ENCODE measurements around the gene MDM4.

The MDM4 gene

DNA sequence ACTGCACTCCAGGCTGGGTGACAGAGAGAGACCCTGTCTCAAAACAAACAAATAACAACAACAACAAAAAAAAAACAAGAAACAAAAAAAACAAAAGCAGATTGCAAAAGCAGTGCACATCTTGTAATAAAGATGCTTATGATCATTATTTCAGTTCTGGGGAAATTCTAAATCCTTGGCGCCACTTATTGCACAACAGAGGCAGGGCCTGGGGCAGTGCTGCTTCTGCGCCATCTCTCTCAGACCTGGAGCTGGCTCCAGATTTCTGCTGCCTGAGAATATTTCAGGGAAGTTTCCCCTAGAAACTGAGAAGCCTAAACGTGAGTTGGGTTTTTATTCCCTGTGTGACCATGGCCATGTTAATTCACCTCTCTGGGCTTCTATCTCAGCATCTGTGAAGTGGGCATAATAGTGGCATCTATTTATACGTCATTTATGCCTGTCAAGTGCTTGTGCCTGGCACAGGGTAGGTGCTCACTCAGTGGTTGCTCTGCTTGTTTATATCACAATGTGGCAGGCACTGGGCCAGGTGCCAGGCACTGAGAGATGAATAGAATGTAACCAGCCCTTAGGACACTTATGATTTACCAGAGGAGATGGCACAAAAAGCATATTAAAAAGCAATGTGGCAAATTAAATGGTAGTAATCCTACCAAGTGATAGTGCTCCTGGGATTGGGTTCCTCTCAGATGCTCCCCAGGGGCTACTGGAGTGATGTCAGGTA, 67.9 kb downstream of the MDM4 start:
- no peaks in the 10 kb centered on the region for H3K9me3 ChIP-seq (ENCODE audit: control insufficient read depth, low read length)
- H3K36me3 ChIP-seq (ENCODE audit: control insufficient read depth, insufficient read depth, low read length), result no peaks in the 10 kb centered on the region
- no peak overlapping the region for H3K4me3 ChIP-seq (ENCODE audit: extremely low read depth, insufficient read depth, low read length, poor library complexity, severe bottlenecking)
- no peaks in the 10 kb centered on the region for H3K4me1 ChIP-seq (ENCODE audit: control insufficient read depth, insufficient read depth, low read length, poor library complexity, severe bottlenecking)
- no peak overlapping the region for H3K27ac ChIP-seq (ENCODE audit: low read depth, low read length, severe bottlenecking)
- 87 to 92% methylated on average over 4 of the region's 4 CpGs for WGBS, 2 experiments (ENCODE audit: insufficient coverage in 2 of 2)

DNA sequence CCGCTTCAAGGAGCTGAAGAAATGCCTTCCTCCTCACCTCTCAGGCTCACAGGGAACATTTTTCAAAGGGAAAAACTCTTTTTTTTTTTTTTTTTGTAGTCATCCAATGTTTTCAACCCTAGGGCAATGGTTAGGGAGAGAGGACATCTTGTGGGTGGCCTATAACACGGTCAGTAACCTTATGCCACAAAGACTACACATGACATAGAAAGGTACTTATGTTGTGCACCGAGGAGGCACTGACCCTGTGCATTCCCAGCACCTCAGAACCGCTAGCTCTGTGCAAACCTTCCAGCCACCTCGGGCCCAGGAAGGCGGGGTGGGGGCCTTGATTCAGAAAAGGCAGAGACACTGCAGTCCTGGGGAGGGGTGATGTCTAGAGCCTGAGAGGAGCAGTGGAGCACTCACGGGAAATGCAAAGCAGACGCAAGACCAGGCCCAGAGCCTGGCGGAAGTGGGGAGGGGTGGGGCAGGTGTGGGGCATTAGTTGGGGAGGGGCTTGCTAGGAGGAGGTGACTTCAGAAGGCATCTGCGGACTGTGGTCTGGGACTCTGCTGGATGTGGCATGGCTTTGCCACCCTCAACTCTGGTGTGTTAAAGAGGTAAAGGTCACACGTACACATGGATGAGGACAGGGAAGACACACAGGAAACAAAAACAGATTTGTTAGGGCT, 68.6 kb downstream of the MDM4 start:
- H3K9me3 ChIP-seq (ENCODE audit: control insufficient read depth, low read length), result no peaks in the 10 kb centered on the region
- H3K4me3 ChIP-seq (ENCODE audit: extremely low read depth, insufficient read depth, low read length, poor library complexity, severe bottlenecking), result no peak overlapping the region
- H3K4me1 ChIP-seq (ENCODE audit: control insufficient read depth, insufficient read depth, low read length, poor library complexity, severe bottlenecking), result no peaks in the 10 kb centered on the region
- H3K27ac ChIP-seq (ENCODE audit: low read depth, low read length, severe bottlenecking), result no peak overlapping the region
- 43 to 70% methylated on average over 5 to 8 of the region's 11 CpGs for WGBS, 2 experiments (ENCODE audit: insufficient coverage in 2 of 2)
- H3K36me3 ChIP-seq (ENCODE audit: control insufficient read depth, insufficient read depth, low read length), result no peaks in the 10 kb centered on the region

GRCh38 chr1:204587621-204588020, 71.4 kb downstream of the MDM4 start:
- no peaks in the 10 kb centered on the region for H3K36me3 ChIP-seq (ENCODE audit: control insufficient read depth, insufficient read depth, low read length)
- H3K4me3 ChIP-seq (ENCODE audit: extremely low read depth, insufficient read depth, low read length, poor library complexity, severe bottlenecking), result no peak overlapping the region
- no peaks in the 10 kb centered on the region for H3K9me3 ChIP-seq (ENCODE audit: control insufficient read depth, low read length)
- WGBS, 2 experiments (ENCODE audit: insufficient coverage in 2 of 2), result 89 to 98% methylated on average over 4 to 5 of the region's 6 CpGs
- no peak overlapping the region for H3K27ac ChIP-seq (ENCODE audit: low read depth, low read length, severe bottlenecking)
- no peaks in the 10 kb centered on the region for H3K4me1 ChIP-seq (ENCODE audit: control insufficient read depth, insufficient read depth, low read length, poor library complexity, severe bottlenecking)

GRCh38 chr1:204588826-204589225, 72.6 kb downstream of the MDM4 start:
- H3K27ac ChIP-seq (ENCODE audit: low read depth, low read length, severe bottlenecking), result no peak overlapping the region
- H3K36me3 ChIP-seq (ENCODE audit: control insufficient read depth, insufficient read depth, low read length), result no peaks in the 10 kb centered on the region
- no peaks in the 10 kb centered on the region for H3K4me1 ChIP-seq (ENCODE audit: control insufficient read depth, insufficient read depth, low read length, poor library complexity, severe bottlenecking)
- no peak overlapping the region for H3K4me3 ChIP-seq (ENCODE audit: extremely low read depth, insufficient read depth, low read length, poor library complexity, severe bottlenecking)
- H3K9me3 ChIP-seq (ENCODE audit: control insufficient read depth, low read length), result no peaks in the 10 kb centered on the region
- 50 to 82% methylated on average over 2 to 3 of the region's 5 CpGs for WGBS, 2 experiments (ENCODE audit: insufficient coverage in 2 of 2)

GRCh38 chr1:204589409-204590038, 73.3 kb downstream of the MDM4 start:
- Histone ChIP-seq H3K4me1 (ENCODE audit: control insufficient read depth, insufficient read depth, low read length, poor library complexity, severe bottlenecking) (no peaks in the 10 kb centered on the region), H3K36me3 (ENCODE audit: control insufficient read depth, insufficient read depth, low read length) (no peaks in the 10 kb centered on the region), H3K4me3 (ENCODE audit: extremely low read depth, insufficient read depth, low read length, poor library complexity, severe bottlenecking) (no peak overlapping the region), H3K9me3 (ENCODE audit: control insufficient read depth, low read length) (no peaks in the 10 kb centered on the region), H3K27ac (ENCODE audit: low read depth, low read length, severe bottlenecking) (no peak overlapping the region)
- WGBS, 2 experiments (ENCODE audit: insufficient coverage in 2 of 2), result 86 to 99% methylated on average over 5 to 7 of the region's 8 CpGs

DNA sequence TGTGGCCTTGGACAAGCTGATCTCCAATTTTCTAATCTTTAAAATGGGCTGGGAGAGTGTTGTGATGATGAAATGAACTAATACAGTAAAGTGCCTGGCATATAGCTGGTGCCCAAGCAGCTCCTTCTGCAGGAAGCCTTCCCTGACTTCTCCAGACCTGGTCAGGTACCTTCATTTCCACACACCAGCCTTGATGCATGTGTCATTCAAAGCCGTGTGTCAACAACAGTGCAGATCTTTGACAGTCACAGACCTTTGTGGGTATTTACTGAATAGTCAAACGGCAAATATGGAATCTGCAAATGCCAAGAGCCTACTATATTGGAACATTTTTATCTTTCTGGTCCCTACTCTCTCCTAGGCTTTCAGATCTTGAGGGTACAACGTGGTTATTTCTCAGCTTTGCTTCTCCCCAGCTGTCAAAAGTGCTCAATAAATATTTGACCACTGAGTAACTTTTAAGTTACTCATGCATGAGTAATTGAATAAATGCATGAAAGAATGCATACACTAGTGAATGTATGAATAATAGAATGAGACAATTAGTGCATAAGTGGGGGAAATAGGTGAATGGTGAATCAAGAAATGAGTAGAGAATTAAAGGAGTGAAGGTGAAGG, 75.4 kb downstream of the MDM4 start:
- WGBS, 2 experiments (ENCODE audit: insufficient coverage in 2 of 2), result 74 to 88% methylated on average over 1 to 3 of the region's 3 CpGs
- Histone ChIP-seq H3K4me1 (ENCODE audit: control insufficient read depth, insufficient read depth, low read length, poor library complexity, severe bottlenecking) (no peaks in the 10 kb centered on the region), H3K9me3 (ENCODE audit: control insufficient read depth, low read length) (no peaks in the 10 kb centered on the region), H3K27ac (ENCODE audit: low read depth, low read length, severe bottlenecking) (no peak overlapping the region), H3K4me3 (ENCODE audit: extremely low read depth, insufficient read depth, low read length, poor library complexity, severe bottlenecking) (no peak overlapping the region), H3K36me3 (ENCODE audit: control insufficient read depth, insufficient read depth, low read length) (no peaks in the 10 kb centered on the region)

- 77 to 87% methylated on average over 5 to 6 of the region's 10 CpGs for WGBS, 2 experiments (ENCODE audit: insufficient coverage in 2 of 2)
- no peaks in the 10 kb centered on the region for H3K4me1 ChIP-seq (ENCODE audit: control insufficient read depth, insufficient read depth, low read length, poor library complexity, severe bottlenecking)
Measured at GRCh38 chr1:204592246-204592948, 76.2 kb downstream of the MDM4 start.

GRCh38 chr1:204598319-204598969, 82.2 kb downstream of the MDM4 start:
- no peak overlapping the region for H3K4me3 ChIP-seq (ENCODE audit: extremely low read depth, insufficient read depth, low read length, poor library complexity, severe bottlenecking)
- H3K9me3 ChIP-seq (ENCODE audit: control insufficient read depth, low read length), result no peaks in the 10 kb centered on the region
- 79 to 93% methylated on average over 2 to 3 of the region's 4 CpGs for WGBS, 2 experiments (ENCODE audit: insufficient coverage in 2 of 2)
- H3K4me1 ChIP-seq (ENCODE audit: control insufficient read depth, insufficient read depth, low read length, poor library complexity, severe bottlenecking), result no peaks in the 10 kb centered on the region
- H3K27ac ChIP-seq (ENCODE audit: low read depth, low read length, severe bottlenecking), result no peak overlapping the region
- no peaks in the 10 kb centered on the region for H3K36me3 ChIP-seq (ENCODE audit: control insufficient read depth, insufficient read depth, low read length)

More at GRCh38 chr1:204592246-204592948, 76.2 kb downstream of the MDM4 start:
- no peaks in the 10 kb centered on the region for H3K36me3 ChIP-seq (ENCODE audit: control insufficient read depth, insufficient read depth, low read length)
- H3K4me3 ChIP-seq (ENCODE audit: extremely low read depth, insufficient read depth, low read length, poor library complexity, severe bottlenecking), result no peak overlapping the region
- H3K27ac ChIP-seq (ENCODE audit: low read depth, low read length, severe bottlenecking), result no peak overlapping the region
- no peaks in the 10 kb centered on the region for H3K9me3 ChIP-seq (ENCODE audit: control insufficient read depth, low read length)

- WGBS, 2 experiments (ENCODE audit: insufficient coverage in 2 of 2), result 78 to 92% methylated on average over 6 to 8 of the region's 8 CpGs
- no peak overlapping the region for H3K4me3 ChIP-seq (ENCODE audit: extremely low read depth, insufficient read depth, low read length, poor library complexity, severe bottlenecking)
- no peak overlapping the region for H3K27ac ChIP-seq (ENCODE audit: low read depth, low read length, severe bottlenecking)
- no peaks in the 10 kb centered on the region for H3K4me1 ChIP-seq (ENCODE audit: control insufficient read depth, insufficient read depth, low read length, poor library complexity, severe bottlenecking)
- no peaks in the 10 kb centered on the region for H3K36me3 ChIP-seq (ENCODE audit: control insufficient read depth, insufficient read depth, low read length)
- H3K9me3 ChIP-seq (ENCODE audit: control insufficient read depth, low read length), result no peaks in the 10 kb centered on the region
Measured at GRCh38 chr1:204599098-204599497, 82.9 kb downstream of the MDM4 start.

DNA sequence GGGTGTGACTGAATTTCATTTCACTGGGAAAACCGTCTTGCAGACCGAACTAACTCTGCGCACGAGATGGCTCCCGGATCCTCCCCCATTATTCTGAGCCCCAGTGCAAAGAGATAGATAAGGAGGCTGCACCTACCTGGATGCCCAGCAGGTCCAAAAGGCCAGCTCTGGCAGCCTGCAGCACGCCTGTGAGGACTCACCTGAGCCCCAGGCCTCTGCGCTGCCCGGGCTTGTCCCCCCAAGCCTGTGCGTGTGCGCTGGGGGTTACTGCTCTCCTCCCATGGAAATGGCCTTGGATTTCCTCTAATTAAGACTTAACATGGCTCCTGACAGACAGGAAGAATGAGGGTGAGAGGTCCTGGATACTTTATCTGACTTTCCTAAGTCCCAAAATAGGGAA, 83.4 kb downstream of the MDM4 start:
- Histone ChIP-seq H3K4me3 (ENCODE audit: extremely low read depth, insufficient read depth, low read length, poor library complexity, severe bottlenecking) (no peak overlapping the region), H3K9me3 (ENCODE audit: control insufficient read depth, low read length) (no peaks in the 10 kb centered on the region), H3K36me3 (ENCODE audit: control insufficient read depth, insufficient read depth, low read length) (no peaks in the 10 kb centered on the region), H3K27ac (ENCODE audit: low read depth, low read length, severe bottlenecking) (no peak overlapping the region), H3K4me1 (ENCODE audit: control insufficient read depth, insufficient read depth, low read length, poor library complexity, severe bottlenecking) (no peaks in the 10 kb centered on the region)
- 94 to 96% methylated on average over 10 of the region's 10 CpGs for WGBS, 2 experiments (ENCODE audit: insufficient coverage in 2 of 2)

All from mesodermal cell (in vitro differentiated cells).